CD8-positive, alpha-beta memory T cell (primary cell): ENCODE results near the gene ROPN1B. TPM values are rescaled to one million over a fixed set of nuclear protein-coding genes. Genes with fewer than 3 reads are reported as not detected.

ENCODE experiments used
- CTCF ChIA-PET: fragments of 350-600 bp; sonication (Branson Sonifier 250); formaldehyde crosslinking; loops from one replicate; lab custom pipeline; 2021; ENCODE audit warnings: antibody characterized with exemption; lab: Charles Lee
- POLR2A ChIA-PET: fragments of 350-600 bp; sonication (Branson Sonifier 250); formaldehyde crosslinking; loops from one replicate; lab custom pipeline; 2021; ENCODE audit warnings: antibody characterized with exemption; lab: Charles Lee
- DNase-seq, 5 donors: peaks; one replicate each; pipeline versions ENCODE4 v3.0.0 to v3.0.0-alpha.2; 2020 to 2022; ENCODE audit warnings: mixed read lengths in 1 of 5
- H3K27ac ChIP-seq: one replicate; pipeline ENCODE4 v1.7.0; 2013; ENCODE audit warnings: low read depth, mild to moderate bottlenecking, low read length, moderate library complexity
- H3K27me3 ChIP-seq: 2 replicates; pipeline ENCODE4 v1.7.0; 2013; ENCODE audit warnings: low read length, mild to moderate bottlenecking; ENCODE audit not compliant: insufficient read depth, poor library complexity, severe bottlenecking
- H3K36me3 ChIP-seq: 2 replicates; pipeline ENCODE4 v1.7.0; 2013; ENCODE audit warnings: mild to moderate bottlenecking, low read length, moderate library complexity; ENCODE audit not compliant: insufficient read depth
- H3K4me1 ChIP-seq: 2 replicates; pipeline ENCODE4 v1.7.0; 2013; ENCODE audit warnings: mild to moderate bottlenecking, low read length, moderate library complexity; ENCODE audit not compliant: insufficient read depth
- H3K4me3 ChIP-seq: 2 replicates; pipeline ENCODE4 v1.7.0; 2013; ENCODE audit warnings: mild to moderate bottlenecking, low read length
- H3K9me3 ChIP-seq: 2 replicates; pipeline ENCODE4 v1.7.0; 2013; ENCODE audit warnings: mild to moderate bottlenecking, low read length
- H3K27ac Mint-ChIP-seq, 8 donors: one replicate each; pipeline ENCODE4 v1.8.0; 2020 to 2021; ENCODE audit warnings: mixed read lengths in 8 of 8, mild to moderate bottlenecking in 6 of 8, inconsistent platforms in 3 of 8, moderate library complexity in 3 of 8
- H3K27me3 Mint-ChIP-seq, 2 donors: one replicate each; pipeline ENCODE4 v1.8.0; 2020 to 2021; ENCODE audit warnings: mixed read lengths in 2 of 2, mild to moderate bottlenecking in 1 of 2, moderate library complexity in 1 of 2
- H3K36me3 Mint-ChIP-seq, 3 donors: one replicate each; pipeline ENCODE4 v1.8.0; 2020 to 2021; ENCODE audit warnings: mixed read lengths in 3 of 3, inconsistent platforms in 1 of 3, mild to moderate bottlenecking in 1 of 3
- H3K4me1 Mint-ChIP-seq, 3 donors: one replicate each; pipeline ENCODE4 v1.8.0; 2020 to 2021; ENCODE audit warnings: mixed read lengths in 3 of 3, inconsistent platforms in 1 of 3, mild to moderate bottlenecking in 1 of 3
- H3K4me3 Mint-ChIP-seq, 7 donors: one replicate each; pipeline ENCODE4 v1.8.0; 2020 to 2021; ENCODE audit warnings: mixed read lengths in 7 of 7, mild to moderate bottlenecking in 6 of 7, moderate library complexity in 4 of 7, inconsistent platforms in 2 of 7
- H3K9me3 Mint-ChIP-seq, 5 donors: one replicate each; pipeline ENCODE4 v1.8.0; 2020 to 2022; ENCODE audit warnings: mixed read lengths in 5 of 5, mild to moderate bottlenecking in 3 of 5, moderate library complexity in 2 of 5, inconsistent platforms in 1 of 5
- polyA plus RNA-seq: library from polyadenylated mRNA; unstranded; fragments of 300-500 nt; fragmentation: Illumina TruSeq; gene quantifications from one replicate; pipeline ENCODE4 v1.2.3, GENCODE V29; 2021
- total RNA-seq, 2 experiments: library from RNA; stranded (reverse); gene quantifications; one replicate each; pipeline ENCODE4 v1.2.3, GENCODE V29; 2021

Gene ROPN1B
- total and polyA plus RNA-seq, 3 experiments from 2014 or later: not detected

DNA sequence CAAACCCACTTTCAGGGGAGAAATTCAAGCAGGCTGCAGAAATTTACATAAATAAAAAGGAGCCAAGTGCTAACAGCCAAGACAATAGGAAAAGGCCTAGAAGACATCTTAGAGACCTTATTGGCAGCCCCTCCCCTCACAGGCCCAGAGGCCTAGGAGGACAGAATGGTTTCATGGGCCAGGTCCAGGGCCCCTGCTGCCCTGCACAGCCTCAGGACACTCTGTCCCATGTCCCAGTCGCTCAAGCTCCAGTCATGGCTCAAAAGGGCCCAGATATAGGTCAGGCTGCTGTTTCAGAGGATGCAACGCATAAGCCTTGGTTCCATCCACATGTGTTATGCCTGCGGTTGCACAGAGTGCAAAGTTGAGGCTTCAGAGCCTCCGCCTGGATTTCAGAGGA is 59.1 kb downstream of the ROPN1B start:
- peaks cover 0 to 10% (median 7%) of the 10 kb centered on the region in 5 donors for H3K9me3 Mint-ChIP-seq
- H3K4me1 Mint-ChIP-seq: peaks cover 18 to 26% (median 22%) of the 10 kb centered on the region in 3 donors
- H3K27me3 Mint-ChIP-seq: peaks cover 0 to 2% of the 10 kb centered on the region in 2 donors
- peak overlapping the region in 1 of 8 donors; percentile 55 for H3K27ac Mint-ChIP-seq
- no peak overlapping the region for H3K4me3 Mint-ChIP-seq
- peaks cover 19 to 84% (median 41%) of the 10 kb centered on the region in 3 donors for H3K36me3 Mint-ChIP-seq
- peaks cover 6% of the 10 kb centered on the region for H3K4me1 ChIP-seq
- no peak overlapping the region for H3K4me3 ChIP-seq
- no peaks in the 10 kb centered on the region for H3K27me3 ChIP-seq
- DNase-seq: no peak
- H3K27ac ChIP-seq: no peak overlapping the region
- ChIA-PET CTCF (no interaction called here), POLR2A (no interaction called here)
- no peaks in the 10 kb centered on the region for H3K9me3 ChIP-seq
- H3K36me3 ChIP-seq: no peaks in the 10 kb centered on the region

DNA sequence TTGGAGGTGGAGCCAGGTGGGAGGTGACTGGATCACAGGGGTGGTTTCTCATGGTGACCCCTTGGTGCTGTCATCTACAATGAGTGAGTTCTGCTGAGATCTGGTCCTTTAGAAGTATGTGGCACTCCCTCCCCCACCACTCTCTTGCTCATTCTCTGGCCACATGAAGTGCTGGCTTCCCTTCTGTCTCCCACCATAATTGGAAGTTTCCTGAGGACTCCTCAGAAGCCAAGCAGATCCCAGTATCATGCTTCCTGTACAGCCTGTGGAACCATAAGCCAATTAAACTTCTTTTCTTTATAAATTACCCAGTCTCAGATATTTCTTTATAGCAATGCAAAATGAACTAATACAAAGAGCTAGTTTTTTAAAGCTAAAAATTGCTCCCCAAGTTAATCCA is 60.3 kb downstream of the ROPN1B start:
- no peak overlapping the region for H3K4me3 ChIP-seq
- Mint-ChIP-seq H3K27me3 (peaks cover 0 to 2% of the 10 kb centered on the region in 2 donors), H3K4me1 (peaks cover 18 to 29% (median 22%) of the 10 kb centered on the region in 3 donors), H3K27ac (no peak overlapping the region), H3K36me3 (peaks cover 27 to 85% (median 49%) of the 10 kb centered on the region in 3 donors), H3K4me3 (no peak overlapping the region), H3K9me3 (peaks cover 0 to 10% (median 7%) of the 10 kb centered on the region in 5 donors)
- H3K36me3 ChIP-seq: no peaks in the 10 kb centered on the region
- no peak for DNase-seq
- ChIA-PET CTCF (no interaction called here), POLR2A (interaction anchor here (0.5 kb wide), 1 partner anchor 487 kb away, joined by 3 read pairs; no protein-coding TSS in a partner anchor)
- no peak overlapping the region for H3K27ac ChIP-seq
- no peaks in the 10 kb centered on the region for H3K9me3 ChIP-seq
- peaks cover 6% of the 10 kb centered on the region for H3K4me1 ChIP-seq
- no peaks in the 10 kb centered on the region for H3K27me3 ChIP-seq

DNA sequence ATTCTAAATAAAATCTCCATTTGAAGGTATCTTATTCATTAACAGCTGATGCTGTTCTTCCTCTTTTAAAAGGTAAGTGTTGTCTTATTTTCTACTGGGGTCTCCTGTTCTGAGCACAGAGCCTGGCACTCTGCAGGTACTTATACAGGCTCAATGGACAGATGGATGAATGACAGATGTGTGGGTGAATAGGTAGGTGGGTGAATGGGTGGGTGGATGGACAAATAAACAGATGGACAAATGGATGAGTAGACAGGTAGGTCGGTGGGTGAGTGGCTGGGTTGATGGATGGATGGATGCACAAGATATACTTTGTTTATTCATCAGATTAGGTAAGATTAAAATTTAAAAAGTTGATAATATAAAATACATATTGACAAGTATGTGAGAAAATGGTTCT is 61.5 kb downstream of the ROPN1B start:
- no peaks in the 10 kb centered on the region for H3K36me3 ChIP-seq
- H3K4me1 ChIP-seq: peaks cover 6% of the 10 kb centered on the region
- peaks cover 33 to 82% (median 52%) of the 10 kb centered on the region in 3 donors for H3K36me3 Mint-ChIP-seq
- DNase-seq: no peak
- H3K27ac Mint-ChIP-seq: peak overlapping the region in 1 of 8 donors; percentile 12
- peaks cover 0 to 10% (median 7%) of the 10 kb centered on the region in 5 donors for H3K9me3 Mint-ChIP-seq
- no peak overlapping the region for H3K27ac ChIP-seq
- peaks cover 19 to 35% (median 30%) of the 10 kb centered on the region in 3 donors for H3K4me1 Mint-ChIP-seq
- ChIA-PET POLR2A (no interaction called here), CTCF (no interaction called here)
- H3K9me3 ChIP-seq: no peaks in the 10 kb centered on the region
- peaks cover 0 to 2% of the 10 kb centered on the region in 2 donors for H3K27me3 Mint-ChIP-seq
- H3K4me3 Mint-ChIP-seq: no peak overlapping the region
- no peaks in the 10 kb centered on the region for H3K27me3 ChIP-seq
- H3K4me3 ChIP-seq: no peak overlapping the region

DNA sequence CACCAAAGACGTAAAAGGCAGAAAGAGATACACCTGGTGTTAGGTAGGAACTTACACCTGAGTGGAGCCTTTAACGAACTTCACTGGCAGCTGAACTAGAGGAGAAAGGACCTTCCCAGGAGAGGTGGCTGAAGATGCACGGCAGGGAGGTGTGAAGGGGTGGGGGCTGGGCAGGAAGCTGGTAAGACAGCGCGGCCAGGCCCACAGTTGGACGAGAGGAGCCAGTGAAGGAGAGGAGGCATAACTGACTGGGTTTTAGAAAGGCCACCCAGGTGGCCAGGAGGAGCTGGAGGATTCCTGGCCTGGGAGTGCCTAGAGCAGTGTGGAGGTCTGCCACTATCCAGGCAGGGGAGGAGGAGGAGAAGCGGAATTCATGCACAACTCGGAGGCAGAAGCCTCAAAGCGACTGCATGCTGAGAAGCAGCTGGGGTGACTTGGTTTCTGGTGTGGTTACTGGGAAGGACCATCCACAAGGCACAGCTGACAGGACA is 63.0 kb downstream of the ROPN1B start:
- peaks cover 8 to 23% (median 16%) of the 10 kb centered on the region in 3 donors for H3K4me1 Mint-ChIP-seq

More for the DNA sequence above, 63.0 kb downstream of the ROPN1B start:
- Mint-ChIP-seq H3K4me3 (no peak overlapping the region), H3K27ac (peak overlapping the region in 2 of 8 donors; percentile 64), H3K36me3 (peaks cover 35 to 74% (median 56%) of the 10 kb centered on the region in 3 donors), H3K27me3 (no peaks in the 10 kb centered on the region), H3K9me3 (peaks cover 0 to 10% (median 7%) of the 10 kb centered on the region in 5 donors)
- ChIA-PET CTCF (no interaction called here), POLR2A (no interaction called here)
- no peak overlapping the region for H3K27ac ChIP-seq
- no peaks in the 10 kb centered on the region for H3K36me3 ChIP-seq
- no peaks in the 10 kb centered on the region for H3K27me3 ChIP-seq
- no peak for DNase-seq
- H3K4me1 ChIP-seq: peaks cover under 1% of the 10 kb centered on the region
- no peaks in the 10 kb centered on the region for H3K9me3 ChIP-seq
- H3K4me3 ChIP-seq: no peak overlapping the region

Other genes with a start within 250 kb of the ROPN1B start
- 10 to 100 TPM; 25.8 TPM for gene SLC41A3, start 114.9 kb downstream of the ROPN1B start, total RNA-seq
- 28.0 TPM for gene SLC41A3, start 114.9 kb downstream of the ROPN1B start, polyA plus RNA-seq
- gene ALDH1L1, start 211.4 kb downstream of the ROPN1B start, total RNA-seq: not detected
- gene ALDH1L1, start 211.4 kb downstream of the ROPN1B start, polyA plus RNA-seq: not detected